Measurements from ENCODE around the gene SSRP1.

GRCh38 chr11:57323167-57323854 lies 12.4 kb downstream of the SSRP1 start:
- peak in 1 of 6 experiments; percentile 8 for TF ChIP-seq CTCF (IDR thresholded peaks at IDR 0.05)
- TF ChIP-seq POLR2A (IDR thresholded peaks at IDR 0.05), result no peak

Measured in thyroid gland (tissue), 4 donors.